Measurements from ENCODE around the gene GATA6.
"Not testable (repeated sequence)": the region's sequence is repeated elsewhere in the genome, so short reads cannot be mapped to it uniquely, and the experiment has no call there.

Gene GATA6

DNA sequence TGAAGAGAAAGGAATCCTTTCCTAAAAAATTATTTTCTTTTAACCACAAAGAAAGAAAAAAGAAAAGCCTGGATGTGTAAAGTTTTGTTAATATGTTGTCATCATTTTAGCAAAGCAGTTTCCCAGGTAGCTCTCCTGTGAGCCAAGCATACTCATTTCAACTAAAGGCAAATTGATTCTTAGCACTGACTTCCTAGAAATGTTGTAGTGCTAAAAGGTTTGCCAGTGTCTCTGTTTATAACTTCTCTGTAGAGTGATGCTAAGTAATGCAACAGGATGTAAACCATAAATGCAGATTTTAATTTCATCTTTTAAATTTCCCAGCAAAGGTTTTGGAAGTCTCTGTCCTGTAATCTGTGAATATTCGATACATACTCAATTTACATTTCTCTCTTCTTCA lies 10.2 kb downstream of the GATA6 start:
- TF ChIP-seq CTCF (IDR thresholded peaks at IDR 0.05; ENCODE audit: borderline replicate concordance, control extremely low read depth, extremely low read depth, insufficient read depth, missing control alignments), result no peak
- no peak for DNase-seq (ENCODE audit: low spot score)
- in situ Hi-C loops (cut with MboI; ENCODE audit: low sequenced_read_pairs, unreplicated experiment), result no loop called here

- no peak for TF ChIP-seq CTCF (IDR thresholded peaks at IDR 0.05; ENCODE audit: borderline replicate concordance, control extremely low read depth, extremely low read depth, insufficient read depth, missing control alignments)
- in situ Hi-C loops (cut with MboI; ENCODE audit: low sequenced_read_pairs, unreplicated experiment), result no loop called here
- DNase-seq (ENCODE audit: low spot score), result no peak
Measured at GRCh38 chr18:22180722-22181121, 11.3 kb downstream of the GATA6 start.

- TF ChIP-seq CTCF (IDR thresholded peaks at IDR 0.05; ENCODE audit: borderline replicate concordance, control extremely low read depth, extremely low read depth, insufficient read depth, missing control alignments), result no peak
- DNase-seq (ENCODE audit: low spot score), result no peak
- in situ Hi-C loops (cut with MboI; ENCODE audit: low sequenced_read_pairs, unreplicated experiment), result no loop called here
Measured at GRCh38 chr18:22182884-22183697, 13.7 kb downstream of the GATA6 start.

DNA sequence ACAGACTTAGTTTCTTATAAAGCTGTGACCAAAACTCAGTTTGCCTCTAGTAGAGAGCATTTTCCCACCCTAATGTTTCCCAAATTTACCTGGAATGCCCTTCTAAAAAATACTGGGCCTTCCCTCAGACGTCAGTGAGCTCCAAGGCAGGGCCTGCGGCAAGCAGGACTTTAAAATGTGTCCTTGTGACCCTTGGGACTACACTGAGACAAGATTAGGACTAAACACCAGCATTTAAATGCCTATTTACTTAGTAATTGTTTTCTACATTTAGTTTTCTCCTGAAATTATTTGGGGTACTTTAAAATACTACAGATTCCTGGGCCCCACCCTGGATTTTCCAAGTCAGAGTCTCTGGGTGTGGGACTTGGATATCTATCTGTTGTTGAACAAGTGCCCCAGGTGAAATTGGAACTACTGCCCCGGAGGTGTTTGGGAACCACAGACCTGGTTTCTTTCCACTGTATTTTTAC lies 14.3 kb downstream of the GATA6 start:
- no peak for TF ChIP-seq CTCF (IDR thresholded peaks at IDR 0.05; ENCODE audit: borderline replicate concordance, control extremely low read depth, extremely low read depth, insufficient read depth, missing control alignments)
- in situ Hi-C loops (cut with MboI; ENCODE audit: low sequenced_read_pairs, unreplicated experiment), result no loop called here

GRCh38 chr18:22184573-22184972 lies 15.2 kb downstream of the GATA6 start:
- in situ Hi-C loops (cut with MboI; ENCODE audit: low sequenced_read_pairs, unreplicated experiment); DNase-seq (ENCODE audit: low spot score): not testable (repeated sequence)

More for the DNA sequence above, 14.3 kb downstream of the GATA6 start:
- no peak for DNase-seq (ENCODE audit: low spot score)

- no peak for TF ChIP-seq CTCF (IDR thresholded peaks at IDR 0.05; ENCODE audit: borderline replicate concordance, control extremely low read depth, extremely low read depth, insufficient read depth, missing control alignments)
- DNase-seq (ENCODE audit: low spot score), result no peak
- in situ Hi-C loops (cut with MboI; ENCODE audit: low sequenced_read_pairs, unreplicated experiment), result no loop called here
Measured at GRCh38 chr18:22185273-22185672, 15.9 kb downstream of the GATA6 start.

GRCh38 chr18:22185771-22186386 lies 16.5 kb downstream of the GATA6 start:
- no peak for TF ChIP-seq CTCF (IDR thresholded peaks at IDR 0.05; ENCODE audit: borderline replicate concordance, control extremely low read depth, extremely low read depth, insufficient read depth, missing control alignments)
- DNase-seq (ENCODE audit: low spot score), result no peak
- in situ Hi-C loops (cut with MboI; ENCODE audit: low sequenced_read_pairs, unreplicated experiment), result no loop called here

Data from GM13976 (cell line).